NCI-H748 (cell line): ENCODE data around the gene SLC27A5.
"Not testable (repeated sequence)": the region's sequence is repeated elsewhere in the genome, so short reads cannot be mapped to it uniquely, and the experiment has no call there.

Experiments
- DNase-seq: peaks from one replicate; lab custom pipeline; 2025; ENCODE audit not compliant: unreplicated experiment; lab: John Stamatoyannopoulos, UW

The SLC27A5 gene

DNA sequence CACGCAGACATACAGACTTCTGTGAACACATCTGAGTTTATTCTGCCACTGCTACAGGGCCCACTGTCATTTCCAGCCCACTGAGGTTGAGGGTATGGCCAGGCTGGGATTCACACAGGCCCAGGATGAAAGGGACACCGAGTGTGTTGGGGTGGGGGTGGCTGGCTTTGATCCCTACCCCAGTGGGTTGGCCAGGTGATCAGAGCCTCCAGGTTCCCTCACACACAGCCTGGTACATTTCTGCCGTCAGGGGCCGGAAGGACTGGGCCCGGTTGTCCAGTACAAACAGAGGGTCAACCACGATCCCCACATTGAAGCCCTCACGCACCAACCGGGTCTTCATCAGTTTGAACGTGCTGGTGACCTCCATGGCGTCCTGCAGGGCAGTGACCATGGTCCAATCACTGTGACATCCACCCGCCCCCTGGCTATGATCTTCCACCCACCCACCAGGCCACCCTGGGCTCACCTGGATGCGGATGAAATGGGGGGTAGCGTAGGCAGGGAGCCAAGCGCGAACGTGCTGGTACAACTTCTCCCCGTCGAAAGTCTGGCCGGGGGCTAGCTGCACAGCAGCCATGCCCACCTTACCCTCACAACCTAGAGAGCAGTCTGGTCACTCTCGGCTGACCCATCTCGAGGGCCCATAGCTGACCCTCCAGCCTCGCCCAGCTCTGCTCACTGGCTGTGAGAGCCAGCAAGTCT lies 13.3 kb downstream of the SLC27A5 start:
- no peak for DNase-seq

GRCh38 chr19:58497634-58498170 lies 14.1 kb downstream of the SLC27A5 start:
- DNase-seq = no peak

DNA sequence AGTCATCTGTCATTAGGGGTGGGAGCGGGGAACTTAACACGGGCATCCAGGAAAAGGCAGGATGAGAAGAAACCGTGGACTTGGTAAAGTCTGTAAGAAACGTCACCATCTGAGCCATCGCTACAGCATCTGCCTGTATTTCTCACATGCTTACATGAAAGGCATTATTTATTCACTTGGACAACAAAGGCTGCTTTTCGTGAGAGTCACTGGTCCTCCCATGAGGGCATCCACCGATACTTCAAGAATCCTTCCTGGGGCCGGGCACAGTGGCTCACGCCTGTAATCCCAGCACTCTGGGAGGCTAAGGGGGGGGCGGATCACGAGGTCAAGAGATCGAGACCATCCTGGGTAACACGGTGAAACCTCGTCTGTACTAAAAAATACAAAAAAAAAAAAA lies 19.5 kb downstream of the SLC27A5 start:
- DNase-seq = no peak

GRCh38 chr19:58491393-58491792 lies 20.4 kb downstream of the SLC27A5 start:
- DNase-seq = no peak

GRCh38 chr19:58484349-58484748 lies 27.4 kb downstream of the SLC27A5 start:
- not testable (repeated sequence) for DNase-seq

- DNase-seq = no peak
These were observed 28.0 kb downstream of the SLC27A5 start for GRCh38 chr19:58483776-58484175.

GRCh38 chr19:58482372-58482771 lies 29.4 kb downstream of the SLC27A5 start:
- DNase-seq = no peak

DNA sequence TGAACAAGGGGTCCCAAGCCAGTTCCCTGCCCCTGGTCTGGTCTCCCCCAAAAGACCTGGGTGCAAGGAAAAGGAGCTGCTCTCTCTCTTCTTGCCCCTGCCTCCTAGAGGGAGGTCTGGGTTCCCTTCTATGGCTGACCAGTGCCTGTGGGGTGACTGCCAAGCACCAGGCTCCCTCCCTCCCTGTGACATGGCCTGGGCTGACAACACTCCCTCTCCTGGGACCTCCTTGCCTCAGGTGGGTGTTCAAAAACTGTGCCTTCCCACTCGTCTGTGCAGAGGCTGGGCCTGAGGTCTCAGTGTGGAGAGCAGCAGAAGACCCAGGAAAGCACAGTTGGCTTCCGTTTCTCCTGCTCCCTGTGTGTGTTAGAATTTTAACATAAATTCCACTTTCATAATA lies 31.0 kb downstream of the SLC27A5 start:
- no peak for DNase-seq

GRCh38 chr19:58480481-58480830 lies 31.3 kb downstream of the SLC27A5 start:
- no peak for DNase-seq

DNA sequence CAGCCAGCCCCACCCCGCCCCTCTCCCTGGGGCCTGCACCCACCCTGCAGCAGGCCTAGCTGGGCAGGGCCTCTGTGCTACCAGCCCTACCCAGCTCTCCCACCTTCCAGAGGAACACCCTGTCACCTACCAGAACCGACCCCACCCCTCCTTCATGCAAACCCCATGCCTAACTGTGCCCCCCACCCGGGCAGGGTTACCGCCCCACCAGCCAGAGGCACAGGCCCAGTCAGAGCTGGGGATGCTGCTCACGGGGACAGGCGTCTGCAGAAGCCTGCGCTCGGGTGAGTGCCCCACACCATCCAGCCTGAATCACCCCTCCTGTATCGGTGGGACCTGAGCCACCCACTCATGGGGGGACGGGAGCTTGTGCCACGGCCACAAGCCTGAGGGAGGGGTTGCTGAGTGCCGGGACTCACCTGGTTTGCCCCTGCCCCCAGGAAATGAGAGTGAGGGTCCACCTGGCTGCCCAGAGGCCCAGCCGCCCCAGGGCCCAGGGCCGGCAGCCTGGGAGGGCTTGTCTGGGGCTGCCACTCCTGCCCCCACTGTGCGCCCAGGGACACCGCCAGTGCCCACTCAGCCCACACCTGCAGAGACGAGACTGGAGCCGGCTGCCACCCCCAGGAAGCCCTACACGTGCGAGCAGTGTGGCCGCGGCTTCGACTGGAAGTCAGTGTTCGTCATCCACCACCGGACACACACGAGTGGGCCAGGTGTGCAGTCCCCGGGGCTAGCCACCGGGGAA lies 31.9 kb downstream of the SLC27A5 start:
- no peak for DNase-seq

DNA sequence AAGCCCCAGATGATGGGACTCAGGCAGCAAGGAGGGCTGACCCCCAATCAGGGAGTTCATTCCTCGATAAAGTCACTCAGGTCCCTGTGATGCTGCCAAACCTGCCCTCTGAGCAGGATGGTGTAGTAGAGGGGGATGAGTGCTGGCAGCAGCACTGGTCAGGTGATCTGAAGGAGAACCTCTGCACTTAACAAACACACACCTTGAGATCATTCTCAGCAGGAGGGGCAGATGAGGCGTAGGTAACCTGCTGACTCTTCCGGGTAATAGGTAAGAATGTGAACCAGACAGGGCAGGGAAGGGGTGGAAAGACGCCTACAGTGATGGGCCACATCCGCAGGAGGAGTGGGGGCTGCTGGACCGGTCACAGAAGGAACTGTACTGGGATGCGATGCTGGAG lies 32.5 kb downstream of the SLC27A5 start:
- no peak for DNase-seq

- DNase-seq = no peak
These were observed 33.9 kb downstream of the SLC27A5 start for GRCh38 chr19:58477871-58478270.

DNA sequence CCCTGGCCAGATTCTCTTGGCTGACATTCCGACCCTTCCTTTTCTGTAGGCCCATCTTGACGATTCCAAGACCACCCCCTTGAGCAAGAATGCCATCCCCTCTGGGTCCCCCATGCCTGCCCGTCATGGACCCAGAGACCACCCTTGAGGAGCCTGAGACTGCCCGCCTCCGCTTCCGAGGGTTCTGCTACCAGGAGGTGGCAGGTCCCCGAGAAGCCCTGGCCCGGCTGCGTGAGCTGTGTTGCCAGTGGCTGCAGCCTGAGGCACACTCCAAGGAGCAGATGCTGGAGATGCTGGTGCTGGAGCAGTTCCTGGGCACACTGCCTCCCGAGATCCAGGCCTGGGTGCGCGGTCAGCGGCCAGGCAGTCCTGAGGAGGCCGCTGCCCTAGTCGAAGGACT lies 34.7 kb downstream of the SLC27A5 start:
- DNase-seq = no peak

DNA sequence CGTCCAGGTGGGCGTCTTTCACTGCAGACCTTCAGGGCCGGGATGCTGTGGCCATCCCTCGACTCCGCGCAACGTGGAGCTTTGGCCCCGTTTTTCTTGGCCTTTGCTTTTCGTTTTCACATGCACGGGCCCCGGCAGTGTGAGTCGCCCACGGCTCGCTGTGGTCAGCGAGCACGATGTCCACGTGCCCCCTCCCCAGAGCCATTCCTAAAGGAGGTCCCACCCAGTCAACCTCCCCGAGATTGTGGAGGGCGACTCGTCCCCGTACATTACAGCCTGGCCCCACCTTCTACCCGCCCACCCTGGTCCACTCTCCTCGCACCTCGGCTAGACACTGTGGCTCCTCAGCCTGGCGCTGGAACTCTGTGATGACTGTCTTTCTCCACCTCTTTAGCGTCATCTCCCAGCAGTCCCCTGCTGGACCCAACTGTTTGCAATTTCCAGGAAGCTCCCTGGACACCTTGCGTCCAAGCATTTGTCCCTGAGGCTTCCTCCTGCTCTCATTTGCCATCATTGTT lies 35.2 kb downstream of the SLC27A5 start:
- peak; percentile 55 for DNase-seq

DNA sequence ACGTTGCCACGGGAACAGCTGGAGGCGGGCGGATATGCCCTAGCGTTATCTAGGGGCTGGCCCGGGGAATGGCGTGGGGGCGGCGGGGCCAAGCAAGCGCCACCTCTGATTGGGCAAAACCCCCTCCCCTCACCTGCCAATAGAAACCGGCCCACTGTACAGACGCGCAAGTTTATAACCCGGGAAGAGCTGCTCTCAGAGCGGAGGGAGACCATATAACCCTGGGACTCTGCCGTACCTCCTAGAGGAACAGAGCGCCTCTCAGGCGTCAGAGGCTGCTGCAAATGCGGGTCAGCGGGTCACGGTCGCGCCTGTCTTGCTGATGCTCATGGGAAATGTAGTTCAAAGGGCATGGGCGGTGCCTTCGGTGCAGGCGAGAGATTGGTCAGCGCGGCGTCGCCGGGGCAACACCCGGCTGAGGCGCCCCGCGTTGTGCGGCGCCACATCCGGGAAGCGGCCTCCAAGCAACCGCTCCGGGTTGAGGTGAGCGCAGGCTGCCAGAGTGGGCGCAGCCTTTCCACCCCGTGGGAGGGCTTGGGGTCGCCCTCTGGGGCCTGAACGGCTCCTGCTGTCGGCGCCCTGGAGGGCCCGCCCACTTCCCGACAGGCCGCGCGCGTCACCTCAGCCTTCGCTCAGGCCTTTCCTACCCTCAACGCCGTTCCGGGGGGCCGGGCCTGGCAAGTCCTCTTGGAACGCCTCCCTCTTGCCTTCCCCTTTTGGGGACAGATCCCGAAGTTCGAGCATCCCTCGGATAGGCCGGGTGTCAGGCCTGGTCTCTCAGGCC lies 35.9 kb downstream of the SLC27A5 start, which contains the start of gene ZNF446:
Gene ZNF446, plus strand, starts transcription at position 639 of the 784 bp plus-strand sequence. CDS start 867 bp downstream, outside the sequence.
- peak; percentile 99 for DNase-seq

DNA sequence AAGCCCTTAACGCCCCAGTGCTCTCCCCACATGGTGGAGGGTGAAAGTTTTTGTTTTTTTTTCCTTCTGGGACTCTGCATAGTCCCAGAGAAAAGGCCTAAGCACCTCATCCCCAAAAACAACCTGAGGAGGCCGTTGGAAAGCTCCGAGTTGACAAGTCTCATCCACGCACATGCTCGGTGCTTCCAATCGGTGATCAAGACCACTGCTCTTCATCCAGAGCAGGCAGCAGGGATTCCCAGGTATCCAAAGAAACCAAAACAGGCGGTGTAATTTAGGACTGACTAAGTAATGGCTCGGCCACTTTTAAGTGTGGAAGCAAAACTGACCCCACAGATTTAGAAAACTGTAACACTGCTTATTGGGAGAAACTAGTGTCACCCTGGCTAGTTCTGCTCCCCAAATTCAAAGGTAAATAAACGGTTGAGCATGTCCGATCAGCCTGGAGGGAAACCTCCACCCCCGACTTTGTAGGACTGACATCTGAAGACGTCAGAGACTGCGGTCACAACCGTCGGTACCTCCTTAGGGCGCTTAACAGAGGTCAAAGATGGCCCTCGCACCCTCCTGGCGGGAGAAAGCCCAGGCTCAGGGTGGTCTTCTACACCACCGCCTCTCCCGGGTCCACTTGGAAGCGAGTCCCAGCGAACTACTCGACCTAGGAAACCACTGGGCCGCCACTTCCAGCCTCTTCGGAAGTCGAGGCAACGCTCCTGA lies 36.6 kb downstream of the SLC27A5 start:
- DNase-seq = no peak

DNA sequence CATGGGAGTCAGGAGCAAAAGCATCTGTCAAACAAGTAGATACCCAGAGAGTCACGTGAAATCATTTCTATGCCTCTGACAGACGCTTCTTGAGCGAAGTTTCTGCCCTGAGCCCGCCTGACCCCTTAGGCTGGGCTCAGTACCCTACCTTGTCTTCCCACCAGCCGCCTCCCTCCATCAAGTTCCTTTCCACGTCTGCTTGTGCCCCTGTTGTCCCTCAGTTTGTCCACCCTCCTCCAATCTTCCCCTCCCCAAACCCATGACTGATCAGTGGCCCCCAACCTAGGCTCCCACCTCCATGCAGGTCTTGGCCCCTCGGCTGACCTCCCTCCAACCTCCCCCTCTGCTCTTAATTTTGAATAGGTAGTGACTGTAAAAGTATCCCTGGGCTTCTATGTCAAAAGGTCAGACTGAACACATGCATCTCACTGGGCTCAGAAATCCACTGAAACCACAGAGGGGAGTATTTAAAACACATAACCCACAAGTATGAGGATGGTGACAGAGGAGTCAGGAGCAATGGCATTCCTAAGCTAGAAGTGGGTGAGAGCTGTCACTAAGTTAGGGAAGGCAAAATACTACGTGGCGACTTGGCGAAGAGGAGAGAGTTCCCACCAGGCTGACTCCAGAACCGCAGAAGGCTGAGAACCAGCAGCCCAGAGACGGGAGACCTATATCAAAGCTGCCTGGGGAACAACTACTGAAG lies 37.3 kb downstream of the SLC27A5 start:
- DNase-seq = no peak

DNA sequence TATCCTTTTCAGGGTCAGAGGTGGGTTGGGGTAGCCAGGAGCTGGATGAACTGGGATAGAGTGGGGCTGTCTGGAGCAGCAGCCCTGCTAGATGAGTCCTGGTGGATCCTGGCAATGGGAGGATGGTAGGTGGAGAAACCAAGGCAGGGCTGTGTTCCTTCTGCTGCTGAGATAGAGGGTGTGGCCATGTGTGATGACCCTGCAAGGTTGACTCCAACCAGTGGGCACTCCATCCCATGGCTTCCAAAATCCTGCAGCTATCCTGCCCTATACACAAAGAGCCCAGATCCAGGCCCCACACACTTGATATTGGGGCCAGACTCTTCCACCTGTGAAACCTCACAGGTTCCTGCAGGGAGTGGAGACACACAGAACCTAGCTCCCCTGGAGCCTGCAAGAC lies 38.0 kb downstream of the SLC27A5 start:
- no peak for DNase-seq

DNA sequence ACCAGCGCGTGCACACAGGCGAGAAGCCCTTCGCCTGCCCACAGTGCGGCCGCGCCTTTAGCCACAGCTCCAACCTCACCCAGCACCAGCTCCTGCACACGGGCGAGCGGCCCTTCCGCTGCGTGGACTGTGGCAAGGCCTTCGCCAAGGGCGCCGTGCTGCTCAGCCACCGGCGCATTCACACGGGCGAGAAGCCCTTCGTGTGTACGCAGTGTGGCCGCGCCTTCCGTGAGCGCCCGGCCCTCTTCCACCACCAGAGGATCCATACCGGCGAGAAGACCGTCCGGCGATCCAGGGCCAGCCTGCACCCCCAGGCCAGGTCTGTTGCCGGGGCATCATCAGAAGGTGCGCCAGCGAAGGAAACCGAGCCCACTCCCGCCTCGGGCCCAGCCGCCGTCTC lies 40.1 kb downstream of the SLC27A5 start:
- DNase-seq = no peak
